Measurements from ENCODE around the gene MYH9.

The MYH9 gene

GRCh38 chr22:36301384-36301828, 86.4 kb downstream of the MYH9 start:
- H3K27ac ChIP-seq, result no peak overlapping the region

GRCh38 chr22:36300396-36301212, 87.2 kb downstream of the MYH9 start:
- no peak overlapping the region for H3K9ac ChIP-seq
- H3K4me3 ChIP-seq (ENCODE audit: low read depth, low read length), result no peak overlapping the region
- peaks cover 6% of the 10 kb centered on the region for H3K79me2 ChIP-seq
- H3K27ac ChIP-seq, result no peak overlapping the region
- no peaks in the 10 kb centered on the region for H3K27me3 ChIP-seq (ENCODE audit: control insufficient read depth, insufficient read depth, low read length)
- no peaks in the 10 kb centered on the region for H3K36me3 ChIP-seq (ENCODE audit: control insufficient read depth, insufficient read depth, low read length)
- TF ChIP-seq CTCF (IDR thresholded peaks at IDR 0.05), result no peak
- H3K4me1 ChIP-seq, result no peaks in the 10 kb centered on the region
- H2AFZ ChIP-seq, result no peak overlapping the region
- no peak overlapping the region for H3K4me2 ChIP-seq (ENCODE audit: low read length)
- H3K9me3 ChIP-seq (ENCODE audit: control insufficient read depth, low read length), result no peaks in the 10 kb centered on the region

More at GRCh38 chr22:36301384-36301828, 86.4 kb downstream of the MYH9 start:
- Histone ChIP-seq H3K9me3 (ENCODE audit: control insufficient read depth, low read length) (no peaks in the 10 kb centered on the region), H3K27me3 (ENCODE audit: control insufficient read depth, insufficient read depth, low read length) (no peaks in the 10 kb centered on the region), H3K4me1 (no peaks in the 10 kb centered on the region), H3K36me3 (ENCODE audit: control insufficient read depth, insufficient read depth, low read length) (no peaks in the 10 kb centered on the region), H2AFZ (no peak overlapping the region), H3K79me2 (peaks cover 6% of the 10 kb centered on the region), H3K4me2 (ENCODE audit: low read length) (no peak overlapping the region), H3K4me3 (ENCODE audit: low read depth, low read length) (no peak overlapping the region), H3K9ac (no peak overlapping the region)
- peak; percentile 86 for TF ChIP-seq CTCF (IDR thresholded peaks at IDR 0.05)

GRCh38 chr22:36299911-36300310, 87.9 kb downstream of the MYH9 start:
- H3K9me3 ChIP-seq (ENCODE audit: control insufficient read depth, low read length), result no peaks in the 10 kb centered on the region
- H3K79me2 ChIP-seq, result peaks cover 6% of the 10 kb centered on the region
- H3K36me3 ChIP-seq (ENCODE audit: control insufficient read depth, insufficient read depth, low read length), result no peaks in the 10 kb centered on the region
- no peaks in the 10 kb centered on the region for H3K4me1 ChIP-seq
- H3K27me3 ChIP-seq (ENCODE audit: control insufficient read depth, insufficient read depth, low read length), result no peaks in the 10 kb centered on the region
- no peak overlapping the region for H3K4me2 ChIP-seq (ENCODE audit: low read length)
- no peak overlapping the region for H3K27ac ChIP-seq
- no peak for TF ChIP-seq CTCF (IDR thresholded peaks at IDR 0.05)
- no peak overlapping the region for H3K9ac ChIP-seq
- H2AFZ ChIP-seq, result no peak overlapping the region
- H3K4me3 ChIP-seq (ENCODE audit: low read depth, low read length), result no peak overlapping the region

GRCh38 chr22:36299295-36299694, 88.5 kb downstream of the MYH9 start:
- Histone ChIP-seq H3K27ac (no peak overlapping the region), H3K36me3 (ENCODE audit: control insufficient read depth, insufficient read depth, low read length) (no peaks in the 10 kb centered on the region), H3K9ac (no peak overlapping the region), H3K4me3 (ENCODE audit: low read depth, low read length) (no peak overlapping the region), H3K4me1 (no peaks in the 10 kb centered on the region), H3K27me3 (ENCODE audit: control insufficient read depth, insufficient read depth, low read length) (no peaks in the 10 kb centered on the region), H3K79me2 (peaks cover 6% of the 10 kb centered on the region), H3K4me2 (ENCODE audit: low read length) (no peak overlapping the region), H2AFZ (no peak overlapping the region), H3K9me3 (ENCODE audit: control insufficient read depth, low read length) (no peaks in the 10 kb centered on the region)
- TF ChIP-seq CTCF (IDR thresholded peaks at IDR 0.05), result no peak

GRCh38 chr22:36298601-36299000, 89.2 kb downstream of the MYH9 start:
- Histone ChIP-seq H3K9me3 (ENCODE audit: control insufficient read depth, low read length) (no peaks in the 10 kb centered on the region), H3K27ac (no peak overlapping the region), H3K27me3 (ENCODE audit: control insufficient read depth, insufficient read depth, low read length) (no peaks in the 10 kb centered on the region), H3K4me3 (ENCODE audit: low read depth, low read length) (no peak overlapping the region), H3K4me2 (ENCODE audit: low read length) (no peak overlapping the region), H3K79me2 (peaks cover 6% of the 10 kb centered on the region), H3K36me3 (ENCODE audit: control insufficient read depth, insufficient read depth, low read length) (no peaks in the 10 kb centered on the region), H3K9ac (no peak overlapping the region), H3K4me1 (no peaks in the 10 kb centered on the region), H2AFZ (no peak overlapping the region)
- no peak for TF ChIP-seq CTCF (IDR thresholded peaks at IDR 0.05)

Data from parathyroid adenoma (tissue), 2 donors.